ENCODE results near the gene CD84.

CD84 gene

GRCh38 chr1:160581961-160582360 is 2.7 kb upstream of the CD84 start:
- Histone ChIP-seq H3K27me3 (replicated peaks) (no peaks in the 10 kb centered on the region), H3K27ac (no peak overlapping the region), H3K36me3 (replicated peaks) (no peaks in the 10 kb centered on the region), H3K4me3 (ENCODE audit: low read depth, low read length) (no peak overlapping the region)
- TF ChIP-seq CTCF (IDR thresholded peaks at IDR 0.05; ENCODE audit: low read depth, low read length, missing control alignments), result no peak
- DNase-seq, result no peak
- in situ Hi-C loops (cut with HindIII; ENCODE audit: low pct_ligation_motif_present, low sequenced_read_pairs), result no loop called here

GRCh38 chr1:160580221-160580812 is 1.0 kb upstream of the CD84 start:
- Histone ChIP-seq H3K27me3 (replicated peaks) (no peaks in the 10 kb centered on the region), H3K4me3 (ENCODE audit: low read depth, low read length) (no peak overlapping the region), H3K27ac (no peak overlapping the region), H3K36me3 (replicated peaks) (no peaks in the 10 kb centered on the region)
- in situ Hi-C loops (cut with HindIII; ENCODE audit: low pct_ligation_motif_present, low sequenced_read_pairs), result no loop called here
- no peak for TF ChIP-seq CTCF (IDR thresholded peaks at IDR 0.05; ENCODE audit: low read depth, low read length, missing control alignments)
- no peak for DNase-seq

- in situ Hi-C loops (cut with HindIII; ENCODE audit: low pct_ligation_motif_present, low sequenced_read_pairs), result no loop called here
- H3K27me3 ChIP-seq (replicated peaks), result no peaks in the 10 kb centered on the region
- H3K4me3 ChIP-seq (ENCODE audit: low read depth, low read length), result no peak overlapping the region
- TF ChIP-seq CTCF (IDR thresholded peaks at IDR 0.05; ENCODE audit: low read depth, low read length, missing control alignments), result no peak
- no peaks in the 10 kb centered on the region for H3K36me3 ChIP-seq (replicated peaks)
- DNase-seq, result no peak
- no peak overlapping the region for H3K27ac ChIP-seq
Observed at GRCh38 chr1:160578525-160579191, 638 bp downstream of the CD84 start.

- Histone ChIP-seq H3K27ac (no peak overlapping the region), H3K36me3 (replicated peaks) (no peaks in the 10 kb centered on the region), H3K27me3 (replicated peaks) (no peaks in the 10 kb centered on the region), H3K4me3 (ENCODE audit: low read depth, low read length) (no peak overlapping the region)
- TF ChIP-seq CTCF (IDR thresholded peaks at IDR 0.05; ENCODE audit: low read depth, low read length, missing control alignments), result no peak
- no peak for DNase-seq
- in situ Hi-C loops (cut with HindIII; ENCODE audit: low pct_ligation_motif_present, low sequenced_read_pairs), result no loop called here
Observed at GRCh38 chr1:160578175-160578524, 1.1 kb downstream of the CD84 start.

- no peaks in the 10 kb centered on the region for H3K27me3 ChIP-seq (replicated peaks)
- no peak overlapping the region for H3K4me3 ChIP-seq (ENCODE audit: low read depth, low read length)
- TF ChIP-seq CTCF (IDR thresholded peaks at IDR 0.05; ENCODE audit: low read depth, low read length, missing control alignments), result no peak
- H3K36me3 ChIP-seq (replicated peaks), result no peaks in the 10 kb centered on the region
- in situ Hi-C loops (cut with HindIII; ENCODE audit: low pct_ligation_motif_present, low sequenced_read_pairs), result no loop called here
- no peak for DNase-seq
- no peak overlapping the region for H3K27ac ChIP-seq
Observed at GRCh38 chr1:160577671-160578070, 1.6 kb downstream of the CD84 start.

GRCh38 chr1:160576884-160577283 is 2.4 kb downstream of the CD84 start:
- H3K27me3 ChIP-seq (replicated peaks), result no peaks in the 10 kb centered on the region
- H3K36me3 ChIP-seq (replicated peaks), result no peaks in the 10 kb centered on the region
- in situ Hi-C loops (cut with HindIII; ENCODE audit: low pct_ligation_motif_present, low sequenced_read_pairs), result no loop called here
- H3K27ac ChIP-seq, result no peak overlapping the region
- DNase-seq, result no peak
- no peak overlapping the region for H3K4me3 ChIP-seq (ENCODE audit: low read depth, low read length)
- TF ChIP-seq CTCF (IDR thresholded peaks at IDR 0.05; ENCODE audit: low read depth, low read length, missing control alignments), result no peak

All from brain microvascular endothelial cell (primary cell).